Duodenal mucosa (tissue), 2 donors: Measurements from ENCODE around the gene ETV6.
"Not testable (repeated sequence)": the region's sequence is repeated elsewhere in the genome, so short reads cannot be mapped to it uniquely, and the experiment has no call there.

Source experiments
- H3K27ac ChIP-seq: one replicate; pipeline ENCODE4 v1.7.0; 2013; ENCODE audit warnings: low read depth, low read length
- H3K27me3 ChIP-seq, 2 donors: one replicate each; pipeline ENCODE4 v1.7.0; 2013; ENCODE audit warnings: low read length in 2 of 2, control low read depth in 1 of 2; ENCODE audit not compliant: insufficient read depth in 2 of 2, control insufficient read depth in 1 of 2
- H3K36me3 ChIP-seq, 2 donors: one replicate each; pipeline ENCODE4 v1.7.0; 2013; ENCODE audit warnings: low read length in 2 of 2, control low read depth in 1 of 2; ENCODE audit not compliant: insufficient read depth in 2 of 2, control insufficient read depth in 1 of 2
- H3K4me1 ChIP-seq, 2 donors: one replicate each; pipeline ENCODE4 v1.7.0; 2013; ENCODE audit warnings: low read length in 2 of 2, control low read depth in 1 of 2; ENCODE audit not compliant: insufficient read depth in 2 of 2, control insufficient read depth in 1 of 2
- H3K4me3 ChIP-seq, 2 donors: one replicate each; pipeline ENCODE4 v1.7.0; 2013; ENCODE audit warnings: low read length in 2 of 2, low read depth in 1 of 2
- H3K9ac ChIP-seq, 2 donors: one replicate each; pipeline ENCODE4 v1.7.0; 2013; ENCODE audit warnings: low read length in 2 of 2, low read depth in 1 of 2
- H3K9me3 ChIP-seq, 2 donors: one replicate each; pipeline ENCODE4 v1.7.0; 2013; ENCODE audit warnings: low read length in 2 of 2, control low read depth in 1 of 2; ENCODE audit not compliant: control insufficient read depth in 1 of 2

Gene ETV6

DNA sequence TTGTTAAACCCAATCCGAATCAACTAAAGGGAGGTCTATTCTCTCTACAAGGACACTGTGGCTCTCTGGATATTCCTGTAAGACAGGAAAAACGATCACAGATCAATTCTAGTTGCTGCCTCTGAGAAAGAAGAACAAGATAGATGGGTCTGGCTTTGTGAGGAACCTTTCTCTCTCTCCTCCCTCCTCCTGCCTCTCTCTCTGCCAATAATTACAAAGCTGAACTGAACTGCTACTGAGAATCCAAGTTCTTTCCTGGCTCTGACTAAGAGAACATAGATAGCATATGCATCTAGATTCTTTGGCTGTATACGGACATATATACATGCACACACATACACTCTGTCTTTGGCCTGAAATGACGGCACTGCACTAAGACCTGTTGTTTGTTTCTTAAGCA, 27.6 kb downstream of the ETV6 start:
- H3K4me3 ChIP-seq = no peak overlapping the region
- no peak overlapping the region for H3K27ac ChIP-seq
- no peaks in the 10 kb centered on the region for H3K27me3 ChIP-seq
- H3K9me3 ChIP-seq = no peaks in the 10 kb centered on the region
- H3K36me3 ChIP-seq = peaks cover 0 to 10% of the 10 kb centered on the region in 2 donors
- H3K9ac ChIP-seq = no peak overlapping the region
- peaks cover 20 to 26% of the 10 kb centered on the region in 2 donors for H3K4me1 ChIP-seq

DNA sequence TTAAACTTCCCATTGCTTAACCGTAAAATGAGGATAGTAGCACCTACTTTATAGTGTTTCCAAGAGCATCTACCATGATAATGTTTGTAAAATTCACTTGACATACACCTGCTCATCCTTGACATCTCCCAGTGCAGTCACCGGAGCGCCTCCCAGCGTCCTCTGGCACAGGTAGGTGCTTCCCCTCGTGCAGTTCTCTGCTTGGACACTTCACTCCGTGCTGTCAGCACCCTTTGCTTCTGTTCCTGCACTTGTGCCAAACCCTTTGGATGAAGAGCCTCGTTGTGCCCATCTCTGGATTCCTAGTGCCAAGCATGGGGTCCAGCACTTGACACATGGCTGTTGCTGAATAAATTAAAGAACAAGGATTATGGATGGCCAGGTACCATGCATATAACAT, 28.3 kb downstream of the ETV6 start:
- H3K27ac ChIP-seq = no peak overlapping the region
- no peaks in the 10 kb centered on the region for H3K27me3 ChIP-seq
- no peaks in the 10 kb centered on the region for H3K9me3 ChIP-seq
- peaks cover 0 to 10% of the 10 kb centered on the region in 2 donors for H3K36me3 ChIP-seq
- H3K9ac ChIP-seq = no peak overlapping the region
- H3K4me3 ChIP-seq = no peak overlapping the region
- peaks cover 20 to 26% of the 10 kb centered on the region in 2 donors for H3K4me1 ChIP-seq

DNA sequence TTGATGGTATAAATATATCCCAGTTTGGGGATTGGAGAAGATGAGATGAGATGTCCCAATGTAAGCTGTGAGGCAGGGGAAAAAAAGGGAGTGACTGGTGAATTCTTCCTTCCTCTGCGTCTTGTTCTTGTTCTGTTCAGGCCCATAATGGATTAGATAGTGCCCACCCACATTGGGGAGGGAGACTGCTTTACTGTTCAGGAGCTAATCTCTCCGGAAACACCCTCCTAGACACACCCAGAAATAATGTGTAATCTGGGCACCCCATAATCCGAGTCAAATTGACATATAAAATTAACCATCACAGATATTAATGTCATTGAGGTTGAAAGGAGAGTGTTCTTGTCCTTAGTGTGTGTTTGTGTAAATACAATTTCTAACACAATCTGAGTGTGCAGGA, 29.3 kb downstream of the ETV6 start:
- Histone ChIP-seq H3K27ac (no peak overlapping the region), H3K27me3 (no peaks in the 10 kb centered on the region), H3K9ac (no peak overlapping the region), H3K4me1 (peaks cover 23 to 25% of the 10 kb centered on the region in 2 donors), H3K4me3 (no peak overlapping the region), H3K36me3 (peaks cover 0 to 10% of the 10 kb centered on the region in 2 donors), H3K9me3 (no peaks in the 10 kb centered on the region)

DNA sequence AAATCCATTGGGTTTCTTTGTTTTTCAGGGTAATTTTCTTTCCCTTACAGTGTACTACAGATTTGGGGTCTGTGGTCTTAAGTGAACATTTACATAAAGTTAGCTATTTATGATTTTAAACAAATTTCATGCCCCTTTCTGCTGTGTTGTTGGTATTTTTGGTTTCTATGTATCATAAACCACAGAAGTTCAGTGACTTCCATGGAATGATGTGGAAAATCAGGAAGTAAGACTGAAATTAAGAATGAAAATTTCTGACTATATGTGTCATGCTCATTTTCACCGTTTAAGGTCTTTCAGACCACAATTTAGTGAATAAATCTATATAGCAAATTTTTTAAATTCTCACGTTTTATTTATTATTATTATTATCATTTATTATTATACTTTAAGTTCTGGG, 31.7 kb downstream of the ETV6 start:
- Histone ChIP-seq H3K9me3 (no peaks in the 10 kb centered on the region), H3K36me3 (peaks cover 0 to 10% of the 10 kb centered on the region in 2 donors), H3K9ac (no peak overlapping the region), H3K27me3 (no peaks in the 10 kb centered on the region), H3K4me1 (peaks cover 13 to 28% of the 10 kb centered on the region in 2 donors), H3K4me3 (no peak overlapping the region), H3K27ac (no peak overlapping the region)

DNA sequence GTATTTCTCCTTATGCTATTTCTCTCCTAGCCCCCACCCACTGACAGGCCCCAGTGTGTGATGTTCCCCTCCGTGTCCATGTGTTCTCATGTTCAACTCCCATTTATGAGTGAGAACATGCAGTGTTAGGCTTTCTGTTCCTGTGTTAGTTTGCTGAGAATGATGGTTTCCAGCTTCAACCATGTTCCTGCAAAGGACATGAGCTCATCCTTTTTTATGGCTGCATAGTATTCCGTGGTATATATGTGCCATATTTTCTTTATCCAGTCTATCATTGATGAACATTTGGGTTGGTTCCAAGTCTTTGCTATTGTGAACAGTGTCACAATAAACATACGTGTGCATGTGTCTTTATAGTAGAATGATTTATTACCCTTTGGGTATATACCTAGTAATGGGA, 32.2 kb downstream of the ETV6 start:
- H3K4me1 ChIP-seq = peaks cover 9 to 24% of the 10 kb centered on the region in 2 donors
- H3K4me3 ChIP-seq, H3K9ac ChIP-seq, H3K27ac ChIP-seq, H3K27me3 ChIP-seq, H3K9me3 ChIP-seq: not testable (repeated sequence)
- H3K36me3 ChIP-seq = peaks cover 0 to 10% of the 10 kb centered on the region in 2 donors

DNA sequence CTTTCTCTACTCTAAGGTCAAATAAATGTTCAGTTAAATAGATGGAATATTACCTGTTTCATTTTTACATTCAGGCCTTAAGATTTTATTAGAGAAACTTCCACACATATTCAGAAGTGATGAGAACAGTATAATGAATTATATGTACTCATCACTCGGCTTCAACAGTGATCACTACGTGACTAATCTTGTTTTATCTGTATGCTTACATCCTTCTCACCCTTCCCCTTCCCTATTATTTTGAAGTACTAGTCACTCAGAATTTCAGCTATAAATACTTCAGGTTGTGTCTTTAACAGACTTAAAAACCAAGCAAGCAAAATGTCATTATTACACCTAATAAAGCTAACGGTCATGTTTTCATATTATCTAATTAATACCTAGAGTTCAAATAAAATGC, 34.9 kb downstream of the ETV6 start:
- H3K4me1 ChIP-seq = peaks cover 16 to 37% of the 10 kb centered on the region in 2 donors
- no peak overlapping the region for H3K9ac ChIP-seq
- H3K27ac ChIP-seq = no peak overlapping the region
- no peaks in the 10 kb centered on the region for H3K36me3 ChIP-seq
- H3K4me3 ChIP-seq = no peak overlapping the region
- no peaks in the 10 kb centered on the region for H3K9me3 ChIP-seq
- H3K27me3 ChIP-seq = no peaks in the 10 kb centered on the region

DNA sequence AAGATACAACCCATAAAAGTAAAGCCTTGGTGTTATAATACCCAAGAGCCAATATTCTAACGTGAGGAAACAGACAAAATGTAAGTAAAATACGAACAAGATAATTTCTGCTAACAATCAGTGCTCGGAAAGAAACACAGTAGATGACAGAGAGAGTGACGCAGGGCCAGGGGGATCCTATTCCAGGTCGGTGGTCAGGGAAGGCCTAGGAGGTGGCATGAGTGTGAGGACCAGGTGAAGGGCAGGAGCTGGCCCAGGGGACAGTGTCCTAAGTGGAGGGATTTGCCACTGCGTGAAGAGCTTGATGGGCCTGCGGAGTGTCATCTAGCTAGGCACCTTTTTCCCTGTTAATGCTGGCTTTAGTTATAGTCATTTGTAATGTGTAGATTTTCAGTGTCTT, 35.3 kb downstream of the ETV6 start:
- Histone ChIP-seq H3K9ac (no peak overlapping the region), H3K4me1 (peaks cover 16 to 37% of the 10 kb centered on the region in 2 donors), H3K27ac (no peak overlapping the region)

DNA sequence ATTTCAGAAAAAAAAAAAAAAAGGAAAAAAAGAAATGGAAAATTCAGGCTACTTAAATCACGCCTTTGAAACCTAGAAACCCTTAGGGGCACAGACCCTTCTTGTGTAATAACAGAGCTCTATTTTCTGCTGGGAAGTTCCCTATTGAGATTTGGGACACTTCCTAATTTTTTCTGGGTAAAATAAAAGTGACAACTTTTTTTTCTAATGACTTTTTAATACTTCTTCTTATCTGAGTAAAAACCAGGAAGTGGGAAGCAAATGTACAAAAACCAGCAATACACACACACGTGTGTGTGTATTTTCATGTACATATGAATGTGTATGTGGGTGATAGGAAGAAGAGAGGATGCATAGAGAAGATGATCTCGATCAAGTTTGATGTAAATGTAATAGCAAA, 35.8 kb downstream of the ETV6 start:
- Histone ChIP-seq H3K27ac (no peak overlapping the region), H3K9ac (no peak overlapping the region), H3K9me3 (no peaks in the 10 kb centered on the region), H3K36me3 (no peaks in the 10 kb centered on the region), H3K4me1 (peaks cover 16 to 37% of the 10 kb centered on the region in 2 donors), H3K27me3 (no peaks in the 10 kb centered on the region), H3K4me3 (no peak overlapping the region)

More for the DNA sequence above, 35.3 kb downstream of the ETV6 start:
- Histone ChIP-seq H3K27me3 (no peaks in the 10 kb centered on the region), H3K36me3 (no peaks in the 10 kb centered on the region), H3K9me3 (no peaks in the 10 kb centered on the region), H3K4me3 (no peak overlapping the region)

DNA sequence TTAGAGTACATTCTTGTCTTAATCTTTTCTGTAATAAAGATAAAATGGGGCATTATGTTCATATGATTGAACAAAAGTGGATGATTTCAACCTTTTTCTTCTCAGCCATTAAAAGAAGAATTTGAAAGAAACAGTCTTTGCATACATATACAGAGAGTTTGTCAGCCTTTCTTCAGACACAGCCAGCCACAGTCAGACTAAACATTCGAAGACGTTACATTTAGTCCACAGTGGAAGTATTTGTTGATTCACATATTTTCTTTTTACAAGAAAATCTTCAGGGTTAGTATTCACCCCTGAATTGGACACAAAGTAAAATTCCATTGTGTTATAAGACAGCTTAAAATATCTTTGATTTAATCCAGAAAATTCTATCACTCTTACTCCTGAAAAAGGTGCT, 36.2 kb downstream of the ETV6 start:
- Histone ChIP-seq H3K36me3 (no peaks in the 10 kb centered on the region), H3K4me1 (peaks cover 16 to 37% of the 10 kb centered on the region in 2 donors), H3K27ac (no peak overlapping the region), H3K4me3 (no peak overlapping the region), H3K9ac (no peak overlapping the region), H3K27me3 (no peaks in the 10 kb centered on the region), H3K9me3 (no peaks in the 10 kb centered on the region)

DNA sequence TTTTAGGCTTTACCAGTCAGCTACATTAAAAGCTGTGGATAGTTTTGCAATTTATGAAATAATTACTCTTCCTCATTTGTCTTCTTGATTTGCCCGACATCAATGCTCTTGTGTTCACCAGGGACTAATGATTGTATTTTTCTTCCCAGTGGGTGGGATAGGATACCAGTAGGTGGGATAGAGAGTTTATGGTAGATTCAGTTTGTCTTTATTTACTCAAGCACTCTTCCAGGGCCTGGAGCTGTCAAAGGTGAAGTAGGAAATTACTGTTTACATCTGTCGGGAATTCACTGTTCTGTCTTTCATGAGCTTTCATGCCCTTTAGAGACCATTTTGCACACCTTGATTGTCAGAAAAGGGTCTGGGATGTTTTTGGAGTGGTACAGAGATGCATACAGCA, 36.6 kb downstream of the ETV6 start:
- peaks cover 16 to 37% of the 10 kb centered on the region in 2 donors for H3K4me1 ChIP-seq
- H3K27me3 ChIP-seq = no peaks in the 10 kb centered on the region
- H3K9ac ChIP-seq = peak overlapping the region in 1 of 2 donors; percentile 12
- H3K27ac ChIP-seq = no peak overlapping the region
- H3K9me3 ChIP-seq = no peaks in the 10 kb centered on the region
- no peaks in the 10 kb centered on the region for H3K36me3 ChIP-seq
- no peak overlapping the region for H3K4me3 ChIP-seq

DNA sequence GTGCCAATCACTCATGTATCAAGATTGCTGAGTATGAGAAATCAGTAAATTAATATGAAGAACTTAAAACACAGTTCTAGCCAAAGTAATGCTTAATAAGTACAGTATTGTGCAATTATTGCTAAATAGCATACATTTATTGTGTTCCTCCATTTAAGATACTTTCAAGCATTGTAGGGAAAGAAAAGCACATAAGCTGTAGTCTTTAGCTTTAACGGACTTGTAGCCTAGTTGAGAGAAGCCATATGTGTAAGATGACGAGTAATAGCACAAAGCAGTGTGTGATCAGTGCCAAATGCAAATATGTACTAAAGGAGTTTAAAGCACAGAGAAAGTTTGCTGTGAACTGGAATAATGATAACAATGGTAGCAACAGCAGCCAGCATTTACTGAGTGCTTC, 38.1 kb downstream of the ETV6 start:
- no peak overlapping the region for H3K27ac ChIP-seq
- H3K4me1 ChIP-seq = peaks cover 16 to 37% of the 10 kb centered on the region in 2 donors
- no peak overlapping the region for H3K9ac ChIP-seq

More for the DNA sequence above, 38.1 kb downstream of the ETV6 start:
- H3K4me3 ChIP-seq = no peak overlapping the region
- H3K27me3 ChIP-seq = no peaks in the 10 kb centered on the region
- no peaks in the 10 kb centered on the region for H3K36me3 ChIP-seq
- no peaks in the 10 kb centered on the region for H3K9me3 ChIP-seq
